WTC11 (cell line): ENCODE data around the gene GRK1.

Source experiments
- ESRRA ChIP-seq: sonication (generic); formaldehyde crosslinking; IDR thresholded peaks from 2 replicates; pipeline ENCODE4 v1.8.1; 2022; ENCODE audit warnings: mild to moderate bottlenecking, missing genetic modification reagents, borderline replicate concordance
- NFE2L1 ChIP-seq: sonication (generic); formaldehyde crosslinking; IDR thresholded peaks from 2 replicates; pipeline ENCODE4 v1.8.1; 2023; ENCODE audit warnings: missing genetic modification reagents
- RORB ChIP-seq: fragments of 250-450 bp; sonication (Bioruptor Pico); IDR thresholded peaks from 2 replicates; pipeline ENCODE4 v1.9.0; 2021; ENCODE audit warnings: mild to moderate bottlenecking
- TCF7 ChIP-seq: sonication (generic); formaldehyde crosslinking; IDR thresholded peaks from 2 replicates; pipeline ENCODE4 v1.8.0; 2022; ENCODE audit warnings: mild to moderate bottlenecking, low read depth, missing genetic modification reagents, moderate library complexity
- ZNF671 ChIP-seq: fragments of 250-450 bp; sonication (Bioruptor Pico); IDR thresholded peaks from 2 replicates; pipeline ENCODE4 v1.8.0; 2021; ENCODE audit warnings: mild to moderate bottlenecking
- TF ChIP-seq, protein P1 (sequence below): sonication (generic); formaldehyde crosslinking; IDR thresholded peaks from 2 replicates; pipeline ENCODE4 v1.8.1; 2023; ENCODE audit warnings: mild to moderate bottlenecking, missing genetic modification reagents, moderate library complexity
- TF ChIP-seq, protein P2 (sequence below): sonication (generic); formaldehyde crosslinking; IDR thresholded peaks from 2 replicates; pipeline ENCODE4 v1.8.1; 2023; ENCODE audit warnings: mild to moderate bottlenecking, missing genetic modification reagents, borderline replicate concordance
- TF ChIP-seq, protein P3 (sequence below): fragments of 200-600 bp; IDR thresholded peaks from 2 replicates; pipeline ENCODE4 v1.8.0; 2022; ENCODE audit warnings: antibody characterized with exemption

DNA sequence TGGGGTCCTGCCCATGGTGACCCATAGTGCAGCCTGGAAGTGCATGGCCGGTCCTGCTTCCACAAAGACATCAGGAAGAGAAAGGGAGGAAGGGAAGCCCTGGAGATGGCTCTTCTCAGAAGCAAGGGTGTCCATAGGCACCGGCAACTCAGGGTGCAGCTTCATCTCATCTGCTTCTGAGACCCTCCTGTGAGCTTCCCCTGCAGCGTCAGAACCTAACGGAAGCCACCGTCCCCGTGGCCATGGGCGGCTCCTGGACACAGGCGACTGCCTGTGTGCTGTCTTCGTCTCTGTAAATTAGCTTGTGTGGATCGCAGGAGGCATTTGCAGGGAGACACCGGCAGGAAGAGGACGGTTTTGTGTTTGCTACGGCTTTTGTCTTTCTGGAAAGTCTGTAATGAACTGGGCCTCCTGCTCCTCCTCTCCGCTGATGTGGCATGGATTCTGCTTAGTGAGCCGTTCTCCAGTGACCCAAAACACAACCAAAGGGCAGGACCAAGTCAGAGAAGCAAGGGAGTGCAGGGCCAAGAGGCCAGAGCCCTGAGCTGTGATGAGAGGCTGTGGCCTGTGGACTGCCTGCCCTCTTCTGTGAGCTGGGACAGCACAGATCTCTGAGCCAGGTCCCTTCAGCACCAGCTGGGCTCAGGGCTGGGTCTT lies 11.5 kb upstream of the GRK1 start:
- TF ChIP-seq ESRRA (CRISPR knock-in tag) (no peak), TCF7 (no peak), ZNF671 (CRISPR knock-in tag) (no peak), NFE2L1 (no peak), RORB (CRISPR knock-in tag) (no peak)
- TF ChIP-seq, protein P1, sequence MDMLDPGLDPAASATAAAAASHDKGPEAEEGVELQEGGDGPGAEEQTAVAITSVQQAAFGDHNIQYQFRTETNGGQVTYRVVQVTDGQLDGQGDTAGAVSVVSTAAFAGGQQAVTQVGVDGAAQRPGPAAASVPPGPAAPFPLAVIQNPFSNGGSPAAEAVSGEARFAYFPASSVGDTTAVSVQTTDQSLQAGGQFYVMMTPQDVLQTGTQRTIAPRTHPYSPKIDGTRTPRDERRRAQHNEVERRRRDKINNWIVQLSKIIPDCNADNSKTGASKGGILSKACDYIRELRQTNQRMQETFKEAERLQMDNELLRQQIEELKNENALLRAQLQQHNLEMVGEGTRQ: no peak
- TF ChIP-seq, protein P2, sequence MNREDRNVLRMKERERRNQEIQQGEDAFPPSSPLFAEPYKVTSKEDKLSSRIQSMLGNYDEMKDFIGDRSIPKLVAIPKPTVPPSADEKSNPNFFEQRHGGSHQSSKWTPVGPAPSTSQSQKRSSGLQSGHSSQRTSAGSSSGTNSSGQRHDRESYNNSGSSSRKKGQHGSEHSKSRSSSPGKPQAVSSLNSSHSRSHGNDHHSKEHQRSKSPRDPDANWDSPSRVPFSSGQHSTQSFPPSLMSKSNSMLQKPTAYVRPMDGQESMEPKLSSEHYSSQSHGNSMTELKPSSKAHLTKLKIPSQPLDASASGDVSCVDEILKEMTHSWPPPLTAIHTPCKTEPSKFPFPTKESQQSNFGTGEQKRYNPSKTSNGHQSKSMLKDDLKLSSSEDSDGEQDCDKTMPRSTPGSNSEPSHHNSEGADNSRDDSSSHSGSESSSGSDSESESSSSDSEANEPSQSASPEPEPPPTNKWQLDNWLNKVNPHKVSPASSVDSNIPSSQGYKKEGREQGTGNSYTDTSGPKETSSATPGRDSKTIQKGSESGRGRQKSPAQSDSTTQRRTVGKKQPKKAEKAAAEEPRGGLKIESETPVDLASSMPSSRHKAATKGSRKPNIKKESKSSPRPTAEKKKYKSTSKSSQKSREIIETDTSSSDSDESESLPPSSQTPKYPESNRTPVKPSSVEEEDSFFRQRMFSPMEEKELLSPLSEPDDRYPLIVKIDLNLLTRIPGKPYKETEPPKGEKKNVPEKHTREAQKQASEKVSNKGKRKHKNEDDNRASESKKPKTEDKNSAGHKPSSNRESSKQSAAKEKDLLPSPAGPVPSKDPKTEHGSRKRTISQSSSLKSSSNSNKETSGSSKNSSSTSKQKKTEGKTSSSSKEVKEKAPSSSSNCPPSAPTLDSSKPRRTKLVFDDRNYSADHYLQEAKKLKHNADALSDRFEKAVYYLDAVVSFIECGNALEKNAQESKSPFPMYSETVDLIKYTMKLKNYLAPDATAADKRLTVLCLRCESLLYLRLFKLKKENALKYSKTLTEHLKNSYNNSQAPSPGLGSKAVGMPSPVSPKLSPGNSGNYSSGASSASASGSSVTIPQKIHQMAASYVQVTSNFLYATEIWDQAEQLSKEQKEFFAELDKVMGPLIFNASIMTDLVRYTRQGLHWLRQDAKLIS (CRISPR knock-in tag): no peak
- TF ChIP-seq, protein P3, sequence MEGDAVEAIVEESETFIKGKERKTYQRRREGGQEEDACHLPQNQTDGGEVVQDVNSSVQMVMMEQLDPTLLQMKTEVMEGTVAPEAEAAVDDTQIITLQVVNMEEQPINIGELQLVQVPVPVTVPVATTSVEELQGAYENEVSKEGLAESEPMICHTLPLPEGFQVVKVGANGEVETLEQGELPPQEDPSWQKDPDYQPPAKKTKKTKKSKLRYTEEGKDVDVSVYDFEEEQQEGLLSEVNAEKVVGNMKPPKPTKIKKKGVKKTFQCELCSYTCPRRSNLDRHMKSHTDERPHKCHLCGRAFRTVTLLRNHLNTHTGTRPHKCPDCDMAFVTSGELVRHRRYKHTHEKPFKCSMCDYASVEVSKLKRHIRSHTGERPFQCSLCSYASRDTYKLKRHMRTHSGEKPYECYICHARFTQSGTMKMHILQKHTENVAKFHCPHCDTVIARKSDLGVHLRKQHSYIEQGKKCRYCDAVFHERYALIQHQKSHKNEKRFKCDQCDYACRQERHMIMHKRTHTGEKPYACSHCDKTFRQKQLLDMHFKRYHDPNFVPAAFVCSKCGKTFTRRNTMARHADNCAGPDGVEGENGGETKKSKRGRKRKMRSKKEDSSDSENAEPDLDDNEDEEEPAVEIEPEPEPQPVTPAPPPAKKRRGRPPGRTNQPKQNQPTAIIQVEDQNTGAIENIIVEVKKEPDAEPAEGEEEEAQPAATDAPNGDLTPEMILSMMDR: no peak
